ENCODE data around the gene ARHGEF11.

The ARHGEF11 gene

GRCh38 chr1:156948708-156949107 is 96.8 kb downstream of the ARHGEF11 start:
- no peak for DNase-seq

GRCh38 chr1:156947818-156948525 is 97.6 kb downstream of the ARHGEF11 start:
- DNase-seq, result no peak

- DNase-seq, result no peak
Measured at GRCh38 chr1:156947127-156947526, 98.4 kb downstream of the ARHGEF11 start.

GRCh38 chr1:156945881-156946661 is 99.5 kb downstream of the ARHGEF11 start:
- no peak for DNase-seq

- DNase-seq, result no peak
Measured at GRCh38 chr1:156944848-156945247, 100.7 kb downstream of the ARHGEF11 start.

- DNase-seq, result no peak
Measured at GRCh38 chr1:156944268-156944667, 101.3 kb downstream of the ARHGEF11 start.

GRCh38 chr1:156943756-156944155 is 101.8 kb downstream of the ARHGEF11 start:
- no peak for DNase-seq

GRCh38 chr1:156942576-156942975 is 103.0 kb downstream of the ARHGEF11 start:
- DNase-seq, result no peak

GRCh38 chr1:156942176-156942575 is 103.4 kb downstream of the ARHGEF11 start:
- peak; percentile 6 for DNase-seq

- peak; percentile 12 for DNase-seq
Measured at GRCh38 chr1:156941675-156942074, 103.9 kb downstream of the ARHGEF11 start.

- DNase-seq, result no peak
Measured at GRCh38 chr1:156939786-156940334, 105.7 kb downstream of the ARHGEF11 start.

GRCh38 chr1:156938813-156939212 is 106.7 kb downstream of the ARHGEF11 start:
- no peak for DNase-seq

GRCh38 chr1:156937883-156938282 is 107.7 kb downstream of the ARHGEF11 start:
- no peak for DNase-seq

GRCh38 chr1:156936721-156937220 is 108.8 kb downstream of the ARHGEF11 start:
- DNase-seq, result no peak

GRCh38 chr1:156936191-156936590 is 109.4 kb downstream of the ARHGEF11 start:
- DNase-seq, result peak; percentile 6

GRCh38 chr1:156935505-156936128 is 109.9 kb downstream of the ARHGEF11 start:
- DNase-seq, result peak; percentile 10

GRCh38 chr1:156933136-156933535 is 112.4 kb downstream of the ARHGEF11 start:
- DNase-seq, result no peak

- no peak for DNase-seq
Measured at GRCh38 chr1:156931974-156932710, 113.4 kb downstream of the ARHGEF11 start.

GRCh38 chr1:156931211-156931952 is 114.2 kb downstream of the ARHGEF11 start:
- no peak for DNase-seq

- DNase-seq, result no peak
Measured at GRCh38 chr1:156930483-156930882, 115.1 kb downstream of the ARHGEF11 start.

- no peak for DNase-seq
Measured at GRCh38 chr1:156929596-156930238, 115.8 kb downstream of the ARHGEF11 start.

All from CD4-positive, alpha-beta T cell treated with Interleukin-15 for 1 hour (primary cell).